ENCODE data around the gene EFCAB8. TPM values are rescaled to one million over a fixed set of nuclear protein-coding genes. Genes with fewer than 3 reads are reported as not detected.

Gene EFCAB8
- total RNA-seq, 1 donor from 2014 or later: 0.41 TPM

GRCh38 chr20:32849577-32849976, 9.1 kb upstream of the EFCAB8 start:
- H2AFZ ChIP-seq (ENCODE audit: low read depth, low read length): no peak overlapping the region
- TF ChIP-seq EZH2 (IDR thresholded peaks at IDR 0.05; ENCODE audit: insufficient read depth, low read length) (no peak), CTCF (IDR thresholded peaks at IDR 0.05; ENCODE audit: insufficient read depth, low read depth, low read length) (no peak)
- H3K36me3 ChIP-seq (ENCODE audit: insufficient read depth, low read length): peaks cover 59% of the 10 kb centered on the region
- H3K27ac Mint-ChIP-seq (ENCODE audit: unreplicated experiment): no peak overlapping the region
- no peaks in the 10 kb centered on the region for H3K27me3 ChIP-seq (ENCODE audit: insufficient read depth, low read length)
- no peaks in the 10 kb centered on the region for H3K4me1 ChIP-seq (ENCODE audit: insufficient read depth, low read length)
- no peak overlapping the region for H3K9ac ChIP-seq (ENCODE audit: low read length)
- no peak overlapping the region for H3K4me3 ChIP-seq (ENCODE audit: insufficient read depth, low read depth, low read length)
- FAIRE-seq (no peak), DNase-seq (ENCODE audit: low read depth) (no peak)
- H3K27me3 Mint-ChIP-seq (ENCODE audit: low read depth, unreplicated experiment): no peaks in the 10 kb centered on the region
- H3K79me2 ChIP-seq (ENCODE audit: insufficient read depth, low read length): peaks cover 44% of the 10 kb centered on the region
- H3K4me2 ChIP-seq (ENCODE audit: low read length): no peak overlapping the region
- H3K4me1 Mint-ChIP-seq (ENCODE audit: low read depth, unreplicated experiment): peaks cover 3% of the 10 kb centered on the region
- peaks cover 18% of the 10 kb centered on the region for H3K36me3 Mint-ChIP-seq (ENCODE audit: low read depth, unreplicated experiment)
- H3K27ac ChIP-seq (ENCODE audit: low read depth, low read length): no peak overlapping the region
- H3K9me3 Mint-ChIP-seq (ENCODE audit: unreplicated experiment): no peaks in the 10 kb centered on the region
- H3K4me3 Mint-ChIP-seq (ENCODE audit: unreplicated experiment): no peak overlapping the region
- H3K9me3 ChIP-seq (ENCODE audit: insufficient read depth, low read depth, low read length): no peaks in the 10 kb centered on the region
- H4K20me1 ChIP-seq (ENCODE audit: insufficient read depth, low read length): peaks cover 83% of the 10 kb centered on the region

- Histone ChIP-seq H3K27ac (ENCODE audit: low read depth, low read length) (no peak overlapping the region), H3K79me2 (ENCODE audit: insufficient read depth, low read length) (peaks cover 33% of the 10 kb centered on the region), H3K36me3 (ENCODE audit: insufficient read depth, low read length) (peaks cover 39% of the 10 kb centered on the region), H3K4me3 (ENCODE audit: insufficient read depth, low read depth, low read length) (no peak overlapping the region), H3K9ac (ENCODE audit: low read length) (no peak overlapping the region), H3K4me1 (ENCODE audit: insufficient read depth, low read length) (no peaks in the 10 kb centered on the region), H2AFZ (ENCODE audit: low read depth, low read length) (no peak overlapping the region), H3K9me3 (ENCODE audit: insufficient read depth, low read depth, low read length) (no peaks in the 10 kb centered on the region), H4K20me1 (ENCODE audit: insufficient read depth, low read length) (peaks cover 73% of the 10 kb centered on the region), H3K27me3 (ENCODE audit: insufficient read depth, low read length) (no peaks in the 10 kb centered on the region), H3K4me2 (ENCODE audit: low read length) (no peak overlapping the region)
- no peaks in the 10 kb centered on the region for H3K27me3 Mint-ChIP-seq (ENCODE audit: low read depth, unreplicated experiment)
- H3K36me3 Mint-ChIP-seq (ENCODE audit: low read depth, unreplicated experiment): peaks cover 15% of the 10 kb centered on the region
- H3K4me1 Mint-ChIP-seq (ENCODE audit: low read depth, unreplicated experiment): peaks cover 6% of the 10 kb centered on the region
- H3K4me3 Mint-ChIP-seq (ENCODE audit: unreplicated experiment): no peak overlapping the region
- no peaks in the 10 kb centered on the region for H3K9me3 Mint-ChIP-seq (ENCODE audit: unreplicated experiment)
- no peak for DNase-seq (ENCODE audit: low read depth)
- no peak for FAIRE-seq
- TF ChIP-seq CTCF (IDR thresholded peaks at IDR 0.05; ENCODE audit: insufficient read depth, low read depth, low read length): no peak
- no peak for TF ChIP-seq EZH2 (IDR thresholded peaks at IDR 0.05; ENCODE audit: insufficient read depth, low read length)
- H3K27ac Mint-ChIP-seq (ENCODE audit: unreplicated experiment): no peak overlapping the region
These were observed 3.3 kb upstream of the EFCAB8 start for GRCh38 chr20:32855387-32855786.

- no peak overlapping the region for H3K9ac ChIP-seq (ENCODE audit: low read length)
- no peaks in the 10 kb centered on the region for H3K9me3 Mint-ChIP-seq (ENCODE audit: unreplicated experiment)
These were observed 534 bp upstream of the EFCAB8 start for GRCh38 chr20:32858189-32858588.

More at GRCh38 chr20:32858189-32858588, 534 bp upstream of the EFCAB8 start:
- H3K27ac Mint-ChIP-seq (ENCODE audit: unreplicated experiment): no peak overlapping the region
- peaks cover 6% of the 10 kb centered on the region for H3K4me1 Mint-ChIP-seq (ENCODE audit: low read depth, unreplicated experiment)
- H3K27ac ChIP-seq (ENCODE audit: low read depth, low read length): no peak overlapping the region
- no peak overlapping the region for H3K4me3 ChIP-seq (ENCODE audit: insufficient read depth, low read depth, low read length)
- no peaks in the 10 kb centered on the region for H3K4me1 ChIP-seq (ENCODE audit: insufficient read depth, low read length)
- H3K4me2 ChIP-seq (ENCODE audit: low read length): no peak overlapping the region
- H3K27me3 Mint-ChIP-seq (ENCODE audit: low read depth, unreplicated experiment): no peaks in the 10 kb centered on the region
- no peak overlapping the region for H2AFZ ChIP-seq (ENCODE audit: low read depth, low read length)
- H3K4me3 Mint-ChIP-seq (ENCODE audit: unreplicated experiment): no peak overlapping the region
- TF ChIP-seq CTCF (IDR thresholded peaks at IDR 0.05; ENCODE audit: insufficient read depth, low read depth, low read length): no peak
- TF ChIP-seq EZH2 (IDR thresholded peaks at IDR 0.05; ENCODE audit: insufficient read depth, low read length): no peak
- peaks cover 16% of the 10 kb centered on the region for H3K79me2 ChIP-seq (ENCODE audit: insufficient read depth, low read length)
- no peaks in the 10 kb centered on the region for H3K9me3 ChIP-seq (ENCODE audit: insufficient read depth, low read depth, low read length)
- H3K36me3 ChIP-seq (ENCODE audit: insufficient read depth, low read length): peaks cover 19% of the 10 kb centered on the region
- H4K20me1 ChIP-seq (ENCODE audit: insufficient read depth, low read length): peaks cover 48% of the 10 kb centered on the region
- no peak for DNase-seq (ENCODE audit: low read depth)
- H3K27me3 ChIP-seq (ENCODE audit: insufficient read depth, low read length): no peaks in the 10 kb centered on the region
- H3K36me3 Mint-ChIP-seq (ENCODE audit: low read depth, unreplicated experiment): peaks cover 6% of the 10 kb centered on the region
- FAIRE-seq: no peak

Measured in astrocyte (in vitro differentiated cells and primary cell).